GM12892 (cell line): Measurements from ENCODE around the gene ETDC.

ENCODE experiments used
- POLR2A ChIP-seq: IDR thresholded peaks from 2 replicates; pipeline ENCODE4 v1.6.1; 2011; ENCODE audit warnings: low read depth, low read length, control low read depth
- POLR2AphosphoS5 ChIP-seq: IDR thresholded peaks from 2 replicates; pipeline ENCODE4 v1.6.1; 2011; ENCODE audit warnings: low read depth, low read length, control low read depth

GRCh38 chrX:135309430-135309923 lies at the start of gene ETDC:
- TF ChIP-seq POLR2A (no peak), POLR2AphosphoS5 (no peak)
